Stimulated activated CD8-positive, alpha-beta memory T cell treated with anti-CD3 and anti-CD28 coated beads, Interleukin-2, amount 100 ng/mL, for 1 hour (primary cell): Measurements from ENCODE around the gene GPR35.
A peak's percentile ranks its signal among the peaks of the same experiment; 100 is the strongest.

ENCODE experiments used
- DNase-seq, 2 donors: peaks; one replicate each; pipeline ENCODE4 v3.0.0-alpha.2; 2020; ENCODE audit warnings: low read depth in 2 of 2

The GPR35 gene, protein sequence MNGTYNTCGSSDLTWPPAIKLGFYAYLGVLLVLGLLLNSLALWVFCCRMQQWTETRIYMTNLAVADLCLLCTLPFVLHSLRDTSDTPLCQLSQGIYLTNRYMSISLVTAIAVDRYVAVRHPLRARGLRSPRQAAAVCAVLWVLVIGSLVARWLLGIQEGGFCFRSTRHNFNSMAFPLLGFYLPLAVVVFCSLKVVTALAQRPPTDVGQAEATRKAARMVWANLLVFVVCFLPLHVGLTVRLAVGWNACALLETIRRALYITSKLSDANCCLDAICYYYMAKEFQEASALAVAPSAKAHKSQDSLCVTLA

DNA sequence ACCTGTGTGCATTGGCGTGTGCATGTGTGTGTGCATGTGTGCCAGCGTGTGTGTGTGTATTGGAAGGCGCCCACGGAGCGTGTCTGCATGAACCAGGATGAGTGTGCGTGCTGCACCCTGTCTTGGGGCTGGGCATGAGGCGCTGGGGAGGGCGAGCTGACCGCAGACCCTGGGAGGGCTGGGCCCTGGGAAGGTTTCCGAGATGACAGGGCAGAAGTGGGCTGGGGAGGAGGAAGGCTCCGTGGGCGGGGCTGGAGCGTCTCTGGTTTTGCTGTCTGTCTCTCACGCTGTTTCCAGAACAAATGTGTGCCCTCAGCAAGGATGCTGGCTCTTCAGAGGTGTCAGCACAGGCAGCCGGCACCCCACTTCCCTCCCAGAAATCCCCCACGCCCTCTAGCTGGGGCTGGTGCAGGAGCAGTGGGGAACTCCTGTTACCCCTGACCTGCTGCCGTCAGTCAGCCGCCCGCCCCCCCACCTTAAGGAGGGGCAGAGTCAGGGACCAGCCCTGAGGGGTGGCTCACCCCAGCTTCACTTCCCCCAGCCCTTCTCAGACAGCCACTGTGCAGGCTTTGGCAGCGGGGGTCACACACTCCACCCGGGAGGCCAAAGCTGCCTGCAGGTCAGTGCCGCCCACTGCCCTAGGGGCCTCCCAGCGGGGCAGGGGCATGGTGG is at the start of gene GPR35:
Gene GPR35, plus strand, starts transcription at position 531 of the 672 bp plus-strand sequence. CDS start 4,473 bp downstream, outside the sequence.
- peak; percentile 44 to 47 for DNase-seq

DNA sequence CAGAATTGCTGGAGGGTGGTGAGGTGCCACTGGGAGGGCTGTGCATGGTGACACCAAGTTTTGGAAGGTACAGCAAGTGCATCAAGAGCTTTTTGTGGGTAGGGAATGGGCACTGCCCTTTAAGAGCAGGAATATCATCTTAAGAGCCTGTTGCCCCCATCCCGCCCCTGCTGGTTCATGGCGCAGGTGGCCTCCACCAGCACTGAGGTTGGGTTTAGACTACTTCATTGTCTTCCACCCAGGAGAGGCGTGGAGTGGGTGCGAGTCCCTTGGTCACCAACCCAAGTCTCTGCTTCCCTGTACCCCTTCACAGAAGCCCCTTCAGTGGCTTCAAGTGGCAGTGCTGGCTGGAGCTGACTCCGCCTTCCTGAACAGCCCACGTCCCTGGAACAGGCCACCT is 49.2 kb upstream of the GPR35 start:
- DNase-seq: no peak

DNA sequence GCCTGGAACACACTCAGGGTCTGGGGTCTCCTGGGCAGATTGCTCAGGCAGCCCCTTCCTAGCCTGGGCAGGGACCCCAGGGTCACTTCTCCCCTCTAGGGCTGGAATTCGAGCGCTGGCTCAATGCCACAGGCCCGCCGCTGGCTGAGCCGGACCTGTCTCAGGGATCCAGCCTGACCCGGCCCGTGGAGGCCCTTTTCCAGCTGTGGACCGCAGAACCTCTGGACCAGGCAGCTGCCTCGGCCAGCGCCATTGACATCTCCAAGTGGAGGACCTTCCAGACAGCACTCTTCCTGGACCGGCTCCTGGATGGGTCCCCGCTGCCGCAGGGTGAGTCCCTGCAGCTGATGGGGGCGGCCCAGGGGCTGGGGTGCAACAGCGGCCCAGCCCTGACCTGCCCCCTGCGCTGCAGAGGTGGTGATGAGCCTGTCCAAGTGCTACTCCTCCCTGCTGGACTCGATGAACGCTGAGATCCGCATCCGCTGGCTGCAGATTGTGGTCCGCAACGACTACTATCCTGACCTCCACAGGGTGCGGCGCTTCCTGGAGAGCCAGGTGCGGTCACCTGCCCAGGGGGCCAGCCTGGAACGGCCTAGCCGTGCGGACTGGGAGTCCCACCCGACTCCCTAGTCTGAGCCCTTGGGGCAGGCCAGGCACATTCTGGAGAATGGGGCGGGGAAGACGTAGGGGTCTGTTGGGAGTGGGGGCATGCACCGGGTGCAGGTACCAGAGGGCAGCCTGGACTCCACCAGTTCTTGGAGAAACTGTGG is 48.7 kb upstream of the GPR35 start:
- no peak for DNase-seq

DNA sequence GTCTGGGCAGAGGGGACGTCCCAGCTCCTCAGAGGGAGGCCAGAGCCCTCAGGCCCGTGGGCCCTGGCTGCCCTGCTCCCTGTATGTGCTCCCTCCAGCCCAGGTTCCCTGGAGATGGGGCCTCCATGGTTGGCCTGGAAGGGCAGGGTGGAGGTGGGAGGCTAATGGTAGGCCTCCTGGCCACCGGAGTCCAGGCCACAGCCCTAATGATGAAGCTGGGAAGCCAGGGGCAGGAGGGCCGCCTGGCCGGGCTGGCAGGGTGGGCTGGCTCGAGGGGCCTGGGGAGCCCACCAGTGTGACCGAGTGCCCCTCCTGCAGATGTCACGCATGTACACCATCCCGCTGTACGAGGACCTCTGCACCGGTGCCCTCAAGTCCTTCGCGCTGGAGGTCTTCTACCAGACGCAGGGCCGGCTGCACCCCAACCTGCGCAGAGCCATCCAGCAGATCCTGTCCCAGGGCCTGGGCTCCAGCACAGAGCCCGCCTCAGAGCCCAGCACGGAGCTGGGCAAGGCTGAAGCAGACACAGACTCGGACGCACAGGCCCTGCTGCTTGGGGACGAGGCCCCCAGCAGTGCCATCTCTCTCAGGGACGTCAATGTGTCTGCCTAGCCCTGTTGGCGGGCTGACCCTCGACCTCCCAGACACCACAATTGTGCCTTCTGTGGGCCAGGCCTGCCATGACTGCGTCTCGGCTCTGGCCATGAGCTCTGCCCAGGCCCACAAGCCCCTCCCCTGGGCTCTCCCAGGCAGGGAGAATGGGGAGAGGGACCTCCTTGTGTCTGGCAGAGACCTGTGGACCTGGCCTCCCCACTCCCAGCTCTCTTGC is 47.8 kb upstream of the GPR35 start:
- DNase-seq: no peak

DNA sequence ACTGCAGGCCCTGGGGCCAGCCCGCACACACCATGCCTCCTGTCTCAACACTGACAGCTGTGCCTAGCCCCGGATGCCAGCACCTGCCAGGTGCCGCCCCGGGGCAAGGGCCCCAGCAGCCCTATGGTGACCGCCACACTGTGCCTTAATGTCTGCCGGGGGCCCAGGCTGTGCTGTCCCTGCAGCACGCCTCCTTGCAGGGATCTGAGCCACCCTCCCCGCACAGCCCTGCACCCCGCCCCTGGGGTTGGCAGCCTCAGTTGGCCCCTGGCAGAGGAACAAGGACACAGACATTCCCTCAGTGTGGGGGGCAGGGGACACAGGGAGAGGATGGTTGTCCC is 47.2 kb upstream of the GPR35 start:
- no peak for DNase-seq

DNA sequence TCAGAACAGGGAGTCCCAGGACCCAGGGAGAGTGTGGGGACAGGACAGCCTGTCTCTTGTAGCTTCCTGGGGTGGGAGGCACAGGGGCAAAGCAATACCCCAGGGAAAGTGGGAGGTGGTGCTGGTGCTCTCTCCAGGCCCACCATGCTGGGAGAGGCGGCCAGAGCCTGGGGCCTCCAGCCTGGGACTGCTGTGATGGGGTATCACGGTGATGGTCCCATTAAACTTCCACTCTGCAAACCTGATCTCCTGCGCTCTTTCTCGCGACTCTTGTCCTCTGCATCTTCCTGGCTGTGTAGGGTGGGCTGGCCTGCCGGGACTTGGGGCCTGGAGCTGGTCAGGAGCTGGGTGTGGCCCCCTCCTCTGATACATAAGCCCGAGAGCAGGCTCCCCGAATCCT is 46.8 kb upstream of the GPR35 start:
- DNase-seq: no peak

DNA sequence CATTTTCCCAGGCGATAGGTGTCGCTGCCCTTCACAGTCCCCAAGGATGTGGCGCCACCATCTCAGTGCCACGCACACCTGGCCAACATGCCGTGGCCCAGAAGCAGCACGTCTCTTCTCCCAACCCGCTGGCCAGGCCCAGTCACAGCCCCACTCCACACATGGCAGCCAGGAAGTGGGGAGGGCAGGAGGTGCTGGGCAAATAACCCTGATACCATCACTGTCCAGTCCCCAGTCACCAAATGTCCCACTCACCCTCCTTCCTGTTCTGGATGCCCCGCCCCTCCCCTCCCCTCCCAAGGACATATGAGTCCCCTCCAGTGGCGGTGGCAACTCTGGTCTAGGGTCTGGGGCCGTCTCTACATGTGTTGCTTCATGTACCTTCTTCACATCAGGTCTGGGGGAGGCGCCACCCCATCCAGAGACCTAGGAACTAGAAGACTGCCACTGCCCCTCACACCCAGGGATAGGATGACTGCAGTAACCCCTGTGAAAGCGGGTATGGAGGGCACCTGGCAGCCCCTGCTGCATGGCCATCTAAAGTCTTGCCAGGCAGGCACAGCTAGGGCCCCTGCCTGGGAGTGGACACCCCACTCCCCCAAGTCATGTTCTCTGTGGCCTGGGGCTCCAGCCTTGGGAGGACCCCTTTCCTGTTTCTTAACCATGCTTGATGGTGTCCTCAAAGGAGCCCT is 46.1 kb upstream of the GPR35 start:
- DNase-seq: no peak

DNA sequence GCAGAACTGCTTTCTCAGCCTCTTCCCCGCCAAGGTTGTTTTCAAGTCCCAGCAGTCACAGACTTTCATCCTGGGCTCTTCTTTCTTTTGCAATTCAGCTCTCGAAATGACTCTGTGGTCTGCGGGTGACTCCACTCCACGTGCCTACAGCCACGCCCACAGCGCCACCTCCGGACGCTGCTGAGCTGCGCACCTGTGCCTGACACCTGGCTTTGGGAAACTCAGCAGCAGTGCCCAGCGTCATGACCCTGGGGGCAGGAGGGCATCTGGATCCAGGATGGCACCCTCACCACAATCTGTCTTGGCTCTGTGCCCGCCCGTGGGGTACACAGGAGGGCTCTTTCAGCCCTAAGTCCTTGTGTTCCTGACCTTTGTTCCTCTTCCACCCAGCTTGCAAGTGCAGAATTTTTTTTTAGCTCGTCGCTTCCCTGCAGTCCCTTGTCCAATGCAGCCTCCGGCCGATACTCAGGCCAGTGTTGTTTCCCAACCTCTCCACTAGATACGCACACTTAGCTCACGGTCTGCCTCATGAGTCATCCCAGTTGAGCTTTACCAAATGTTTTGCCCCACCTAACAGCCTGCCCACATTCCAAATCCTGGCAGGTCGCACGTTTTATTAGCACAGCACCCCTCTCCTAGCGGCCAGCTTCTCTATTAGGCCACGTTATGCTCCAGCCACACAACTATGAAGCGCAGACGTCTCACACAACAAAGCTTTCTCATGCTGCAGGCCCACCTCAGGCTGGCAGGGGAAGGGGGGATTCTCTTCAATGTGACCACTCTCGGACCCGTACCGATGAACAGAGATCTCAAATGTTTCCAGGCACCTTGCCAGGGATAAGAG is 45.3 kb upstream of the GPR35 start:
- DNase-seq: peak in 1 of 2 donors; percentile 61

DNA sequence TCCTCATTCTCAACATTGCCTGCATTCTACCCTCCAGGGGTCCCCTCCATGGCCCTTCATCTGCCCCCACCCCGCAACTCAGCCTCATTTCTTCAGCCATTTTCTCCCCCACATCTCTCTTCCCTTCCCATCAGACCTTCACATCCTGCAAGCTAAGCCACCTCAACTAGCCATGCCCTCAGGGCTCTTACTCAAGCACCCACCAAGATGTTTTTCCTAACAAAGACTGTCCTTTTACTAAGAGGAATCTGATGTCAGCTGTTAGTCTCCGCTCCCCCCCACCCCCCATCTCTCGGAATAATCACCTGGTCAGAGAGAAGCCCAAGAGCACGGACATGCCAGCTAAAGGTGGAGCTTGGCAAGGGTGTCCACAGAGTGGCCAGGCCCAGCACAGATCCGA is 43.5 kb upstream of the GPR35 start:
- DNase-seq: no peak

DNA sequence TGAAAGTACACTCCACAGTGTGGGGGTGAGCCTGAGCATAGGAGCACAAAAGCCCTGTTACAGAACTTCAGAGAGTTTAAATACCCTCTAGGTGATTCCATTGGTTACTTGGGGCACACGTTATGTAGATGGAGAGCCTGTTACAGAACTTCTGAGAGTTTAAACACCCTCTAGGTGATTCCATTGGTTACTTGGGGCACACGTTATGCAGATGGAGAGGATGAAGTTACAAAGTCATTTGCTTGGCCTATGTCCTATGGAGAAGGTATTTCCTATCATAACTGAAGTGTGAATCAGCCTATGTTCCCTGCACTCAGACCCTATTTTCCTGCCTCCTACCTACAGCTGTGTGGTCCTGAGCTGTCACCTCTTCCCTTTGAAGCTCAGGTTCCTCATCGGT is 42.5 kb upstream of the GPR35 start:
- no peak for DNase-seq

DNA sequence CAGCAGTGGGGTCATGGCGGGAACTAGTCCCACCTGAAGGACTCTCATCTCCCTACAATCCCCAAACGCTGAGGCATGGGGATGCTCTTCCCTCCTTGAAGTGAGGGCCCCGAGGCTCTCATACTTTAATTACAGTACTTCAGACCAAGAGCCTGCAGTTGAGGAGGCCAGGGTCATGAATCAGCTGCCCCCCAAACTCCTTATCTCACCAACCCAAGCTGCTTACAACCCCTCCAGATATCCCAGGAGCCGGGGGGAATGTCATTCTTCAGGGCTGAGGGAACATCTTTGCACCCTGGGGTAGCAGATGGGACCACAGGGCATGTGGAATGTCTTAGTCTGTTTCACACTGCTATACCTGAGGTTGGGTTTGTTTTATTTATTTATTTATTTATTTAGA is 41.5 kb upstream of the GPR35 start:
- no peak for DNase-seq

DNA sequence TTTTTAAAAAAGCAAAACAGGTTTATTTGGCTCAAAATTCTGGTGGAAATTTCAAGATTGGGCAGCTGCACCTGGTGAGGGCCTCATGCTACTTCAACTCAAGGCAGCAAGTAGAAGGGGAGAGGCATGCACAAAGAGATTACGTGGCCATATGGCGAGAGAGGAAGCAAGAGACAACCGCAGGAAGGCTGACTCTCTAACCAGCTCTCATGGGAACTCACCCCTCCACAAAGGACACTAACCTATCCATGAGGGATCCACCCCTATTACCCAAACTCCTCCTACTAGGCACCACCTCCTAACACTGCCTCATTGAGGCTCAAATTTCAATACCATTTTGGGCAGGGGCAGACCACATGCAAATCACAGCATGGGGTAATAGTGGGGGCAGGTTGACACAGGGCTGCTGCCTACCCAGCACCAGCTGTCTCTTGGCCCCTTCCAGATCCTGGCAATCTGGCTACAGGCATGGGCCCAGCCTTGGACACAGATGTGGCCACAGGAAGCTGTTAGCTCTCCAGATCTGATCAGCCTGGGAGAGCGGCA is 40.7 kb upstream of the GPR35 start:
- DNase-seq: no peak

DNA sequence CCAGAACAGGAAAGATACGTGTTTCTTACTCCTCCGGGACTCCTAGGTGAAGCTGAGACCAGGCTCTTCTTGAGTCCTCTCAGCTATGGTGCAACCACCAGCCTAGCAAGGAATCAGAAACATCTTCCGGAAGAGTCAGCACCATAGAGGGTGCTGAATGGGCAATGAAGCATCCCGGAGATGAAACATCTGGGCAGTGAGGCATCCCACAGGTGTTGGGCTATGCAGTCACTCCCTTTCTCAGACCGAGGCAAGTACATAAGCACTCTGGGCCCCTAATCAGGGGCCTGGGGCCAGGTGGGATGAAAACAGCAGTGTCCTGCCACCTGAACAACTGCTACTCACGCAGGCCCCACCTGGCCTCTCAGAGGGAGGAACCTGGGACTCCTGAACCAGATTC is 40.2 kb upstream of the GPR35 start:
- DNase-seq: no peak

DNA sequence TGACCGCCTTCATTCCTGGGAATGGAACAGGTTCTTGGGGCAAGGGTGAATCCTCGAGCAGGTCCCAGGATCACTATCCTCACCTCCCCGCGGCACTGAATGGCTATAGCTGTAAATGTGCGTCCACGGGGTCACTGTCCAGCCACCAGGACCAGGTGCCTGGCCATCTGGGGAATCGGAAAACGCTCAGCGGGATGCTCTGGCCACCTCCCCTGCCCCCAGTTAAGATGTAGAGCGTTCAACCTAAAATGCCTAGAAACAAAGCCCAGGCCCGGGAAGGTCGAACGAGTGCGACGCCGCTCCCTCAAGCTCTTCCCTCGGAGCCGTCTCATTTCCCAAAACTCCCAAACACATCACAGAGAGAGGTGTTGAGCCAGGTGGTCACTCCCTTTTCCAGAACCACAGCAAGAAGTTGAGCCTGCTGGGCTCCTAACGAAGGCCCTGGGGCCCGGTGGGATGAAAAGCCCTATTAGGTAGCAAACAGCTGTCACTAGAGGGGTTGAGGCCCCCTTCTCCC is 39.5 kb upstream of the GPR35 start:
- no peak for DNase-seq

DNA sequence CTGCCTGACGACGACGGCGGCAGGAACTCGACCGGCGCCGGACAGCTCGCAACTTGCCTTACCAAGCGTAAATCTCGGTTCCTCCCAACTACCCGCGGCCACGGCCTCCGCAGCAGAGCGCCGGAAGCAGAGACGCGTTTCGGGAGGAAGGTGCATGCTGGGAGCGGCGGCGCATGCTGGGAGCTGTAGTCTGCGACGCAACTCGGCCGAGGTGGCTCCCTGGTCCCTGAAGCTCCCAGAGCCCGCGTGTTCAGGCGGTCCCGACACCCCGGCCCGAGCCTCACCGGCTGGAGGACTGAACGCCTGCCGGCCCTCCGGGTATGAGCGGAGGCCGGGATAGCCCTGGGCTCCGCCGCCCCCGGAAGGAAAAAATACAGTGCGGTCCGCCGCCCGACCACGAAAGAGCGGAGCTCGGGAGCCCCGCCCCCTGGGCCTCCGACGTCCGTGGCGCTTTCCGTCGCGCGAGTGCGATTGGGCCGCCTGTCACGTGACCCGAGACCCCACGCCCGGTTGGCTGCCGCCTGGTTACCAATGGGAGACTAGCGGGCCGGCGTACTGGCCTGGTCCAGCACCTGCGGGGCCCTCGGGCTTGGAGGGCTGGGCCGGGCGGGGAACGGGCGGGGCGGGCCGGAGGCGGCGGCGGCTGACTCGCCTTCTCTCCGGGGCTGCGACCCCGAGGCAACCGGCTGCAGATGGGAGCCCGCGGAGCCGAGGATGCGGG is 38.9 kb upstream of the GPR35 start, which contains the start of gene CAPN10:
Gene CAPN10, plus strand, starts transcription at position 537 of the 721 bp plus-strand sequence. Its CDS starts 178 bp downstream, at position 715.
- peak; percentile 95 for DNase-seq

DNA sequence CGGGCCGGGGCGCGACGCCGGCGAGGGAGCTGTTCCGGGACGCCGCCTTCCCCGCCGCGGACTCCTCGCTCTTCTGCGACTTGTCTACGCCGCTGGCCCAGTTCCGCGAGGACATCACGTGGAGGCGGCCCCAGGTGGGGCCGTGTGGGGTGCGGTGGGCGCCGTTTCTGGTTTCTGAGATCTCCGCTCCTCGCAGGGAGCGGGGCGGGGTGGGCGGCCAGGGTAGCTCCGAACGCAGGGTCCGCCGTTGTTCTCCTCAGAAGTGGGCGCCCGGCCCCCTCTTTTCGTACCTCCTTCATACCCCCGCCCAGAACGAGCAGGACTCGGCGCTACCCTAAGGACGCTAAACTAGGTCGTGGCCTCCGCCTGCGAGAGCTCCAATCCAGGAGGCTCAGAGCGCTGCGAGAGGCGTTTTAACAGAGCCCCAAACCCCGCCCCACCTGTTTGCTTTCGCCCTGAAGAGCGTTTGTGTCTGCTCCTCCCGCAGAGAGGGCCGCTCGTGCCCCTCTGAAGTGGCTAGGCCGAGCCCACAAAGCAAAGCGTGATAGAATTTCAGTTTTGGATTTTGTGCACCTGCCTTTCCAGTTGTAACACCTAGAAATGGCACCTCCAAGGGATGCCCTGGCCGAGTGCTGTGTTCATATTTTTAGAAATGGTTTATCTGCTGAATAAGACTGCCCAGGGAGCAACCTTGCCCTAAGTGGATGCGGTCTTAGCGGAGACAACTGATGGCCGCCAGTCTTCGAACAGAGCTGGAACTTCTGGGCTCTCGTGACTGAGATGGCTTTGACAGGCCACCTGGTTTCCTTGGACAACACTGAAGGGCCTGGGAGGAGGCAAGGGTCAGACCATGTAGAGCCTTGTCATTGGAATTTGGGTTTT is 38.1 kb upstream of the GPR35 start:
- DNase-seq: peak in 1 of 2 donors; percentile 27

DNA sequence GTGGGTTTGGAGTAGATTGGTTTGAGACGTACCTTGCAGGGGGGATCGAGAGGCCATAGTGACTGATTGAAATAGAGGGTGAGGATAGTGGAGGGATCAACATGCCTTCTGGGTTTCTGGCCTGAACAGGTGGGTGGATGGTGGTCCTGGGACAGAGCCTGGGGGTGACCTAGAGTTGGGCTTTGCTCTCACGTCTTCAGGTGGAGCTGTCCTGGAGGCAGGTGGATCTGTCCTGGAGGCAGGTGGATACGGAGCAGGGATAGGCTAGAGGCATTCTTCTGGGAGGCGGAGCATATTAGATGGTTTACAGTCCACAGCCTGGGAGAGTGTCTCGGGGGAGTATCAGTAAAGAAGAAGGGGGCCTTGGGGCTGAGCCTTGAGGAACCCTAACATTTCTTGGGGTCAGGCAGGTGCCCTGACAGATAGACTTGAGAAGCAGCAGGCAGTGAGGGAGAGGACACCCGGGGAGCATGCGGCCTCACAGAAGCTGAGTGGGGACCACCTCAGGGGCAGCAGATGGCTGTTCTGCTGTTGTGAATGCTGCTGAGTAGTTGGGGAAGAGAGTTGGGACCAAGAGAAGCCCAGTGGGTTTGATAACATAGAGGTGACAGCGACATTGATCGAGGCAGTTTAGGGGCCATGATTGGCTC is 37.1 kb upstream of the GPR35 start:
- no peak for DNase-seq

DNA sequence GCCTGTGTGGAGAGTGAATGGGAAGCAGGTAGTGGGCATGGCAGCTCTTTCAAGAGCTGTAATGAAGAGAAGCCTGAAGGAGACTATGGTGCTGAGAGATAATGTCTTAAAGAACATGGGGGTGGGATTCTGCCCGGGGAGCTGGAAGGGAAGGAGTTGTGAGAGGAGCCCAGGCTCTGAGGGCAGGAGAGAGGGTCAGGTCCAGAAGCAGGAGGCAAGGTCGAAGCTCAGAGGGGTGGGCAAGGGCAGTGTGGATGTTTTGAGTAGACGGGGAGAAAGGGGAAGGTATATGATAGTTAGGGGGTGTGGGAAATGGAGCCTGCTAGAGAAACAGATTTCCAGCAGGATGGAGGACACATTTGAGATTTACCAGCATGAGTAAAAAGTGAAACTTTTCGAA is 36.6 kb upstream of the GPR35 start:
- DNase-seq: no peak
